HUDEP-2 (cell line): ENCODE measurements around the gene DUSP9.
"Not testable (repeated sequence)": the region's sequence is repeated elsewhere in the genome, so short reads cannot be mapped to it uniquely, and the experiment has no call there.

Experiments
- DNase-seq, 76 experiments: peaks; one replicate each; lab custom pipeline; 2025; ENCODE audit not compliant: unreplicated experiment in 76 of 76; lab: John Stamatoyannopoulos, UW

DUSP9 gene

GRCh38 chrX:153689654-153690465 is 42.9 kb downstream of the DUSP9 start:
- DNase-seq = peak in 72 of 76 experiments; percentile 1 to 78 (median 60)

DNA sequence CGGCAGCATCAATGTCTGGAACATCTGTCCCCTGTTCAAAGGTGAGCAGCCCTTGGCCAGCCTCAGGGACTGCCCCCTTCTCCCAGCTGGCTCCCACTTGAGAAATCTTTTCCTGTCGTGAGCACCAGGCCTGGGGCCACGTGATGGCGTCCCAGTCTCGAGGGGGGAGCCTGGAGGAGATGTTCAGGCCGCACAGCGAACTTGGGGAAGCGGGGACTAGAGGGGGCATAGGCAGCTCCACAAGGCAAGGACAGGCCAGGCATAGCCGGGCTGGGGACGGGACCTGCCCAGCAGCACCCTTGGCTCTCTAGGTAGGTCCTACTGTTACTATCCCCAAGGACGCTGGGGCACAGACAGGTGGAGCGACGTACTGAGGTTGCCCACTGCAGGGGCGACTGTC is 43.5 kb downstream of the DUSP9 start:
- no peak for DNase-seq

GRCh38 chrX:153691032-153691827 is 44.2 kb downstream of the DUSP9 start:
- not testable (repeated sequence) for DNase-seq

DNA sequence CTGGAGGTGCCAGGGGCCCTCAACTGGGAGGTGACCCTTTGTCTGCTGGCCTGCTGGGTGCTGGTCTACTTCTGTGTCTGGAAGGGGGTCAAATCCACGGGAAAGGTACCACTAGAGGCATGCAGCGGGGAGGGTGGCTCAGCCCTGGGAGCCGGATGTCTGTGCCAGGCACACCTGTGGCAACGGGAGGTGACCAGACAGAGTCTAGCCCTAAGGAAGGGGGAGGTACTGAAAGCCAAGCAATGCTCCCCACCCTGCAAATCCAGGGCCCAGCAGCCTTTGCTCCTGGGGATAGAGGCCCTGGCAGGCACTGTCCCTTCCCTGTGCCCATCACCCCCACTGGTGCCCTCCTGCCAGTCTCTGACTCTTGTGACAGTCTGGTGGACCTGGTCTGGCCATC is 45.0 kb downstream of the DUSP9 start:
- DNase-seq = no peak

GRCh38 chrX:153692611-153693156 is 45.7 kb downstream of the DUSP9 start:
- DNase-seq = no peak

GRCh38 chrX:153693216-153694086 is 46.4 kb downstream of the DUSP9 start:
- DNase-seq = no peak

GRCh38 chrX:153694256-153694655 is 47.3 kb downstream of the DUSP9 start:
- DNase-seq = not testable (repeated sequence)

GRCh38 chrX:153694687-153695270 is 47.8 kb downstream of the DUSP9 start:
- no peak for DNase-seq

DNA sequence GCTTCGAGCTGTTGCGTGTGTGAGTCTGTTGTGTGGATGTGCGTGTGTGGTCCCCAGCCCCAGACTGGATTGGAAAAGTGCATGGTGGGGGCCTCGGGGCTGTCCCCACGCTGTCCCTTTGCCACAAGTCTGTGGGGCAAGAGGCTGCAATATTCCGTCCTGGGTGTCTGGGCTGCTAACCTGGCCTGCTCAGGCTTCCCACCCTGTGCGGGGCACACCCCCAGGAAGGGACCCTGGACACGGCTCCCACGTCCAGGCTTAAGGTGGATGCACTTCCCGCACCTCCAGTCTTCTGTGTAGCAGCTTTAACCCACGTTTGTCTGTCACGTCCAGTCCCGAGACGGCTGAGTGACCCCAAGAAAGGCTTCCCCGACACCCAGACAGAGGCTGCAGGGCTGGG is 49.1 kb downstream of the DUSP9 start:
- DNase-seq = no peak

- DNase-seq = not testable (repeated sequence)
These were observed 49.5 kb downstream of the DUSP9 start for GRCh38 chrX:153696538-153696937.

DNA sequence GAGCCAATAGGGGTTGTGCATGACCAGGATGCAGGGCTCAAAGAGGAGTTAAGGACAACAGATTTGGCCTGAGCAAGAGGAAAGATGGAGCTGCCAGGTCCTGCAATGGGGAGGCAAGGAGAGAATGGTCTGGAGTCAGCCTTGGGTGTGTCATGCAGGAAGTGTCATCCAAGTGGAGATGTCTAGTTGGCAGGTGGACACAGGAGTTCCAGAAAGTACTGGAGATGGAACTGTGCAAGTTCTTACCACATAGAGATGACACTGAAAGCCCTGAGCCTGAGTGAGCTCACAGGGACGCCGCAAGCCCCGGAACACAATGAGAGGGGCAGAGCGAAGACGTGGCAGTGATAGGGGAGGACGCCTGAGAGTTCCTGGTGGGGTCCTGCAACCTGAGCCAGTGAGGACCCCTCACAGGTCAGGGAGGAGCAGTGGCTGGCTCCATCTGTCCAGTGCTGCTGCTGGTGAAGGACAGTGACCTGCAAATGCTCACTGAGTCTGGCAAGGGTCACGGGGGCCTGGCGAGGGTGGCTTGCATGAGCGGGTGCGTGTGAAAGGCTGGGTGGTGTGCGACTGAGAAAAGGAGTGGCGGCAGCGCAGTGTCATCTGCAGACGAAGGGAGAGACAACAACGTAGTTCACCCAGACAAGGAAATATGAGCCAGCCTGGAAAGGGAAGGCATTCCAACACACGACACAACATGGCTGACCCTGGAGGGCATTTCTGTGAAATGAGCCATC is 50.2 kb downstream of the DUSP9 start:
- DNase-seq = peak in 1 of 76 experiments; percentile 4

GRCh38 chrX:153697924-153698865 is 51.2 kb downstream of the DUSP9 start:
- peak in 5 of 76 experiments; percentile 0 to 12 (median 5) for DNase-seq

GRCh38 chrX:153699210-153699783 is 52.3 kb downstream of the DUSP9 start:
- DNase-seq = not testable (repeated sequence)

GRCh38 chrX:153699784-153700371 is 52.9 kb downstream of the DUSP9 start:
- not testable (repeated sequence) for DNase-seq

GRCh38 chrX:153700376-153700945 is 53.5 kb downstream of the DUSP9 start:
- DNase-seq = no peak
